A549 (cell line): ENCODE results near the gene ABCA13. TPM values are rescaled to one million over a fixed set of nuclear protein-coding genes. Genes with fewer than 3 reads are reported as not detected.

Experiments used
- ATAC-seq, 2 experiments: fragments of 200-7000 bp in 1 of 2; fragments of >200 bp in 1 of 2; cut with Nextera tagmentation in 1 of 2; cut with Tn5 transposase in 1 of 2; 3 replicates each; pipeline versions ENCODE4 v1.8.0 to v1.9.1; 2018 to 2020; ENCODE audit warnings: mild to moderate bottlenecking in 1 of 2, moderate library complexity in 1 of 2
- CTCF ChIA-PET: fragments of 300-600 bp; sonication (Branson Sonifier 250); formaldehyde crosslinking; extraction: SDS; loops from one replicate; lab custom pipeline; 2021; ENCODE audit warnings: antibody characterized with exemption, inconsistent platforms; lab: Yijun Ruan, JAX
- POLR2A ChIA-PET: fragments of 350-600 bp; formaldehyde crosslinking; extraction: SDS; loops from one replicate; lab custom pipeline; 2021; ENCODE audit warnings: antibody characterized with exemption, inconsistent platforms; lab: Yijun Ruan, JAX
- DNase-seq, 2 experiments: peaks; one replicate each; pipeline versions ENCODE4 v3.0.0 to v3.0.0-alpha.2; 2011 to 2016; ENCODE audit warnings: low read depth in 1 of 2, low spot score in 1 of 2
- FAIRE-seq: peaks from 2 replicates; lab custom pipeline; 2011; peaks lifted over from hg19 to GRCh38; lab: Jason Lieb, UNC
- H3K27ac ChIP-seq, 2 experiments: fragments of >200 bp; sonication (Bioruptor Twin); formaldehyde crosslinking; 3 replicates each; pipeline ENCODE4 v1.5.1; 2016 to 2017
- H3K4me1 ChIP-seq: fragments of >200 bp; sonication (Bioruptor Twin); formaldehyde crosslinking; 3 replicates; pipeline ENCODE4 v1.6.1; 2016
- H3K4me2 ChIP-seq: fragments of >200 bp; sonication (Bioruptor Twin); formaldehyde crosslinking; 3 replicates; pipeline ENCODE4 v1.6.1; 2016
- H3K4me3 ChIP-seq: fragments of >200 bp; sonication (Bioruptor Twin); formaldehyde crosslinking; 3 replicates; pipeline ENCODE4 v1.5.1; 2016
- H3K9me3 ChIP-seq: fragments of >200 bp; sonication (Bioruptor Twin); formaldehyde crosslinking; 3 replicates; pipeline ENCODE4 v1.6.1; 2016
- BCL3 ChIP-seq: fragments of >200 bp; sonication (Bioruptor Twin); formaldehyde crosslinking; IDR thresholded peaks from 3 replicates; pipeline ENCODE4 v1.6.1; 2016
- CBX2 ChIP-seq: fragments of 200-600 bp; sonication (generic); IDR thresholded peaks from 2 replicates; pipeline ENCODE4 v1.6.1; 2016; ENCODE audit warnings: low read depth, mild to moderate bottlenecking, borderline replicate concordance
- CEBPB ChIP-seq, 2 experiments: fragments of >200 bp in 1 of 2; sonication (Bioruptor Twin) in 1 of 2; formaldehyde crosslinking in 1 of 2; IDR thresholded peaks; 2 replicates each; pipeline ENCODE4 v1.6.1; 2012 to 2016
- CHD2 ChIP-seq: fragments of 150-350 bp; IDR thresholded peaks from 2 replicates; pipeline ENCODE4 v1.6.1; 2014; ENCODE audit warnings: low read length; ENCODE audit not compliant: partially characterized antibody
- CHD4 ChIP-seq: fragments of 200-600 bp; sonication (generic); IDR thresholded peaks from 2 replicates; pipeline ENCODE4 v1.6.1; 2016; ENCODE audit warnings: antibody characterized with exemption, mild to moderate bottlenecking, borderline replicate concordance
- ESRRA ChIP-seq: fragments of 150-350 bp; IDR thresholded peaks from 2 replicates; pipeline ENCODE4 v1.6.1; 2014; ENCODE audit warnings: mild to moderate bottlenecking, low read length, borderline replicate concordance
- FOSB ChIP-seq: fragments of 250-450 bp; sonication (Bioruptor Pico); IDR thresholded peaks from 2 replicates; pipeline ENCODE4 v1.5.0; 2020; ENCODE audit warnings: mild to moderate bottlenecking, moderate library complexity
- FOSL2 ChIP-seq, 2 experiments: fragments of 450-650 bp in 1 of 2; fragments of >200 bp in 1 of 2; sonication (Bioruptor Twin) in 1 of 2; formaldehyde crosslinking; IDR thresholded peaks; 2 replicates each; pipeline versions ENCODE4 v1.5.0 to v1.6.1; 2016 to 2020; ENCODE audit warnings: mild to moderate bottlenecking in 1 of 2, moderate library complexity in 1 of 2
- GATA3 ChIP-seq: IDR thresholded peaks from 2 replicates; pipeline ENCODE4 v1.6.1; 2012; ENCODE audit warnings: borderline replicate concordance
- HES2 ChIP-seq: fragments of >200 bp; sonication (Bioruptor Twin); formaldehyde crosslinking; IDR thresholded peaks from 2 replicates; pipeline ENCODE4 v1.6.1; 2016
- HOXA7 ChIP-seq: fragments of 250-450 bp; sonication (Bioruptor Pico); IDR thresholded peaks from 2 replicates; pipeline ENCODE4 v1.5.0; 2020; ENCODE audit warnings: mild to moderate bottlenecking, moderate library complexity
- JUN ChIP-seq, 2 experiments: fragments of >200 bp; sonication (Bioruptor Twin); formaldehyde crosslinking; IDR thresholded peaks; 2 replicates in 1 of 2; 3 replicates in 1 of 2; pipeline ENCODE4 v1.6.1; 2016 to 2017
- MAFK ChIP-seq: fragments of 450-650 bp; IDR thresholded peaks from 2 replicates; pipeline ENCODE4 v1.6.1; 2014; ENCODE audit not compliant: partially characterized antibody
- MAZ ChIP-seq: fragments of 150-350 bp; IDR thresholded peaks from 2 replicates; pipeline ENCODE4 v1.6.1; 2014; ENCODE audit warnings: antibody characterized with exemption, low read depth, low read length, borderline replicate concordance
- MYC ChIP-seq: IDR thresholded peaks from 2 replicates; pipeline ENCODE4 v1.6.1; 2012; ENCODE audit warnings: mild to moderate bottlenecking, inconsistent platforms, low read length, improper control_type of control experiment, borderline replicate concordance
- NPAS2 ChIP-seq: fragments of 250-450 bp; sonication (Bioruptor Pico); IDR thresholded peaks from 2 replicates; pipeline ENCODE4 v1.8.0; 2022; ENCODE audit warnings: mild to moderate bottlenecking, moderate library complexity, borderline replicate concordance
- NR3C1 ChIP-seq: fragments of >200 bp; sonication (Bioruptor Twin); formaldehyde crosslinking; IDR thresholded peaks from 3 replicates; pipeline ENCODE4 v1.6.1; 2017
- PHF8 ChIP-seq: fragments of 200-600 bp; sonication (generic); IDR thresholded peaks from 2 replicates; pipeline ENCODE4 v1.6.1; 2016; ENCODE audit warnings: low read depth, mild to moderate bottlenecking, antibody characterized with exemption, moderate library complexity, borderline replicate concordance
- RFX5 ChIP-seq: fragments of 450-650 bp; IDR thresholded peaks from 2 replicates; pipeline ENCODE4 v1.7.1; 2014; ENCODE audit warnings: antibody characterized with exemption, mild to moderate bottlenecking, moderate library complexity
- SREBF2 ChIP-seq: fragments of 450-650 bp; IDR thresholded peaks from 2 replicates; pipeline ENCODE4 v1.6.1; 2014; ENCODE audit warnings: mild to moderate bottlenecking, moderate library complexity
- USF2 ChIP-seq: fragments of 450-650 bp; IDR thresholded peaks from 2 replicates; pipeline ENCODE4 v1.6.1; 2014; ENCODE audit warnings: antibody characterized with exemption
- ZFP36 ChIP-seq: fragments of 450-650 bp; IDR thresholded peaks from 2 replicates; pipeline ENCODE4 v1.6.1; 2014; ENCODE audit warnings: borderline replicate concordance; ENCODE audit not compliant: partially characterized antibody
- WGBS: methylation state at CpG from one replicate; pipeline ENCODE4 v1.1.6; 2017; ENCODE audit errors: missing lambda C conversion rate; 5-methylcytosine and 5-hydroxymethylcytosine counted together
- polyA plus RNA-seq, 4 experiments: library from polyadenylated mRNA; depleted of rRNA in 3 of 4; stranded (reverse); fragments of >200 nt; fragmentation: RNase III in 1 of 4; extraction: RNeasy Plus Mini Kit Qiagen cat#74134 plus additional on column Dnase treatment in 1 of 4; gene quantifications; 2 replicates in 3 of 4; 3 replicates in 1 of 4; pipeline ENCODE4 v1.2.3, GENCODE V29; 2011 to 2017
- TF ChIP-seq, protein P1 (sequence below): fragments of 150-350 bp; IDR thresholded peaks from 2 replicates; pipeline ENCODE4 v1.6.1; 2014; ENCODE audit warnings: low read depth, mild to moderate bottlenecking, low read length

ABCA13 gene
- polyA plus RNA-seq, 2 of the 4 experiments (the other 2 are of a cell fraction): 0.01 TPM; not detected in 1

GRCh38 chr7:48179496-48180030, 8.3 kb downstream of the ABCA13 start:
- Histone ChIP-seq H3K27ac (no peak overlapping the region), H3K4me3 (no peak overlapping the region), H3K4me2 (no peak overlapping the region), H3K4me1 (no peaks in the 10 kb centered on the region), H3K9me3 (no peaks in the 10 kb centered on the region)
- POLR2A ChIA-PET: no interaction called here
- no peak for FAIRE-seq
- CTCF ChIA-PET: interaction anchor here (1.2 kb wide), 1 partner anchor 69 kb away, joined by 5 read pairs; no protein-coding TSS in a partner anchor
- 55% methylated on average over 9 of the region's 9 CpGs for WGBS
- no peak for ATAC-seq
- no peak for DNase-seq
- TF ChIP-seq CHD4 (no peak), FOSB (no peak), MYC (no peak), RFX5 (no peak), CHD2 (no peak), FOSL2 (IDR thresholded peaks at IDR 0.05) (no peak), FOSL2 (CRISPR knock-in tag; IDR thresholded peaks at IDR 0.05) (no peak), GATA3 (no peak), ESRRA (no peak), SREBF2 (no peak), USF2 (no peak), ZFP36 (no peak), CBX2 (no peak), BCL3 (no peak), JUN (IDR thresholded peaks at IDR 0.05) (no peak), NR3C1 (no peak), MAFK (no peak), NPAS2 (CRISPR knock-in tag) (no peak), HOXA7 (CRISPR knock-in tag) (no peak), HES2 (no peak)
- TF ChIP-seq, protein P1, sequence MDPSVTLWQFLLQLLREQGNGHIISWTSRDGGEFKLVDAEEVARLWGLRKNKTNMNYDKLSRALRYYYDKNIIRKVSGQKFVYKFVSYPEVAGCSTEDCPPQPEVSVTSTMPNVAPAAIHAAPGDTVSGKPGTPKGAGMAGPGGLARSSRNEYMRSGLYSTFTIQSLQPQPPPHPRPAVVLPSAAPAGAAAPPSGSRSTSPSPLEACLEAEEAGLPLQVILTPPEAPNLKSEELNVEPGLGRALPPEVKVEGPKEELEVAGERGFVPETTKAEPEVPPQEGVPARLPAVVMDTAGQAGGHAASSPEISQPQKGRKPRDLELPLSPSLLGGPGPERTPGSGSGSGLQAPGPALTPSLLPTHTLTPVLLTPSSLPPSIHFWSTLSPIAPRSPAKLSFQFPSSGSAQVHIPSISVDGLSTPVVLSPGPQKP: no peak

DNA sequence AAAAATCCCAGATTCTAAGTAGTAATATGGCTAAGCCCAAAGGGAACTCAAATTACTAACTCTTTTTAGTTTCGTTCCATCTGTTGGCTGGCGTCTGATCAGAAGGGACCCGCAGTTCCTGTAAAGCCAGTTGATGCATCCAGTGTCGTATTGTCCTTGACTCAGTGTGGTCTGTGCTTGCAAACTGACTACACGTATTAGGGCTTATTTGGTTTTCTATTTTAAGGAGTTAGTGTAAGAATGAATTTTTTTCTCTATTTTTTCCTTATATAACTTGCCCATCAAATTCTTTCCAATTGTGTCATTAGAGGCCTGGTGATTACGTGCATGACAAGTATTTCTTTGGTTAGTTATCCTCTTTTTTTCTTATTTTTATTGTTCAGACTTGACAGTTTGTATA, 9.7 kb downstream of the ABCA13 start:
- no peak for FAIRE-seq

More for the DNA sequence above, 9.7 kb downstream of the ABCA13 start:
- DNase-seq: no peak
- CTCF ChIA-PET: no interaction called here
- WGBS: 66% methylated on average over 6 of the region's 6 CpGs
- POLR2A ChIA-PET: no interaction called here
- Histone ChIP-seq H3K4me1 (no peaks in the 10 kb centered on the region), H3K9me3 (no peaks in the 10 kb centered on the region), H3K27ac (no peak overlapping the region), H3K4me2 (no peak overlapping the region), H3K4me3 (no peak overlapping the region)
- TF ChIP-seq MAZ: no peak
- no peak for TF ChIP-seq CEBPB (IDR thresholded peaks at IDR 0.05)
- TF ChIP-seq PHF8: no peak
- no peak for TF ChIP-seq MAFK
- no peak for TF ChIP-seq GATA3
- TF ChIP-seq HOXA7 (CRISPR knock-in tag): no peak
- TF ChIP-seq NR3C1: no peak
- no peak for ATAC-seq
